ENCODE data around the gene CD79A. TPM values are rescaled to one million over a fixed set of nuclear protein-coding genes. Genes with fewer than 3 reads are reported as not detected.
A peak's percentile ranks its signal among the peaks of the same experiment; 100 is the strongest.

The CD79A gene
- 1.0 and 1.4 TPM in 2 replicates for total RNA-seq (2014; rRNA removed; shearing (Covaris generic))

DNA sequence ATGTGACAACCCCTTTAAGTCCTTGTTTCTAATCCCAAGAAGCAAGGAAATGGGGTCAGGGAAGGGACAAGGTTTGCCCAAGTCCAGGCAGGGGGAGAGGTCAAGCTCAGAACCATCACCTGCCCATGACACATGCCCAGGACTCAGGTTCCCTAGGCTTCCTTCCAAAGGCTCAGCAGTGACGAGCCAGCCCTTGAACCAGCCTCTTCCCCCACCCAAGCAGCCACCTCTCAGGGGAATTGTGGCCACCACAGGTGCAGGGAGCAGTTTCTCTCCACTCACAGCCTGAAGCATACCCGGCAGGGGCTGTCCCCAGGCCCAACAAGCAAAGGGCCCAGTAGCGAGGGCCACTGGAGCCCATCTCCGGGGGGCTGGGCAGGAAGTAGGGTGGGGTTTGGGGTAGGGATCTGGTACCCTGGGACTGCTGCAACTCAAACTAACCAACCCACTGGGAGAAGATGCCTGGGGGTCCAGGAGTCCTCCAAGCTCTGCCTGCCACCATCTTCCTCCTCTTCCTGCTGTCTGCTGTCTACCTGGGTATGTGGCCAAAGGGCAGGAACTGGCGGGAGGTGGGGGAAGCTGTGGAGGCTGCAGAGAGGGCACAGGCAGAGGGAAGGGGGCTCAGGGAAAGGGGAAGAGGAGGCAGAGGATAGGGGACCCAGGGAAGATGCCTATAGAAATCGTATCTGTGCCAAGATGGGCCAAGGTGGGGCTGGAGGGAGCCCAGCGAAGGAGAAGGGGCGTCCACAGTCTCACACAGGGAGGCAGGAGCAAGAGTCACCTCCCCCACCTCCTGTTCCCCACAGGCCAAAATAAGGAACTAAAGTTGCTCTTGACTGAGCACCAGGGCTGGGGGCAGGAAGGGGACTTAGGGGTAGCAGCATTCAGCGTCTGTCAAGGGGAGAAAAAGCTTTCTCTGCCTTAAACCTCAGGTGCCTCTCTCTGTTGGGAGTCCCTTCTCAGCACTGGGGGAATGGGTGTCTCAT, at the start of gene CD79A:
Gene CD79A, plus strand, starts transcription at position 433 of the 986 bp plus-strand sequence. Its CDS starts 26 bp downstream, at position 459.
- in situ Hi-C loops (cut with HindIII; ENCODE audit: low sequenced_read_pairs) = no loop called here

DNA sequence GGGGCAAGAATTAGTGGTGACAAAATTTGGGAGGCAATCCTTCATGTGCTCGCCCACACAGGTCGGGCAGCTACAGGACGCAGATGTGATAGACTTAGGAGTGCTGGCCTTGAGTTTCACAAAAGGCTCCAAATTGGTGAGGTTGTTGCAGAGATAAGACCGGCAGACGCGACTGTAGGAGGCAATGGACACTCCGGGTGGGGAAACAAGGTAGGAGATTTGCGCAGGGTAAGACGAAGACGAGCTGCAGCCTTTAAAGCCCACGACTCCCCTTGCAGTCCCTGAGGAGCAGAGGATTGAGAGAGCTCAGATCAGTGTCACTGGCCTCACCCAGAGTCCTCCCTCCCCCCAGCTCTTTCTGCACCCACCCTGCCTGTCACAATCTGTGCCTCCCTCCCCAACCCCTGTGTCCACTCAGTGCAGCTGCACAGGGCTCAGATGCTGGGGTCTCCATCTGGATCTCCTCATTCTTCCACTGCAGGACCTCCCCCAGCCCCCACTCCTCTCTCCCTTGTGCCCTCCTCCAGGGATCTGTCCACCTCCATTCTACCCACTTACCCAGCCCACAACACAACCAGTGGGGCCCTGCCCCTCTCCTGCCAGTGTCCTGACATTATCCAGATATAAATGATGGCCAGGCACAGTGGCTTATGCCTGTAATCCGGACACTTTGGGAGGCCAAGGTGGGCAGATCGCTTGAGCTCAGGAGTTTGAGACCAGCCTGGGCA, 38.9 kb upstream of the CD79A start:
- in situ Hi-C loops (cut with HindIII; ENCODE audit: low sequenced_read_pairs) = no loop called here
- DNase-seq (ENCODE audit: low spot score) = no peak

More for the DNA sequence above, at the start of gene CD79A:
- no peak for DNase-seq (ENCODE audit: low spot score)

DNA sequence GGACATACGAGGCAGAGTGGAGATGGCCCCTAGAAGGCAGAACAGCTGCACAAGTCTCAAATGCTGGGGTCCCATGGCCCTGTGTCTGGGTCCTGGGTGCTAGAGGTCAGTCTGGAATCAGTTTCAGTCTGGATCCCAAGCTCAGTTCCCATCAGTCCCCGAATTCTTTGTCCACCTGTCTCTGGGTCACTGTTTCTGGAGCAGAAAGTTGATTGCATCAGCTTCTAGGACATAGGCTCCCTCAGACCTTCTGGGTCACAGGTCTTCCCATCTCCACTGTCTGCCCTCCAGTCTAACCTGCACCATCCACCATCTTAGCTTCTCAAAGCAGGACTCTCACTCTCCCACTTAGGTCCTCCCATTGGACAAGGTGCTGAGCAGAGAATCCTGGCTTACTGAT, 37.9 kb upstream of the CD79A start:
- in situ Hi-C loops (cut with HindIII; ENCODE audit: low sequenced_read_pairs) = no loop called here
- DNase-seq (ENCODE audit: low spot score) = no peak

DNA sequence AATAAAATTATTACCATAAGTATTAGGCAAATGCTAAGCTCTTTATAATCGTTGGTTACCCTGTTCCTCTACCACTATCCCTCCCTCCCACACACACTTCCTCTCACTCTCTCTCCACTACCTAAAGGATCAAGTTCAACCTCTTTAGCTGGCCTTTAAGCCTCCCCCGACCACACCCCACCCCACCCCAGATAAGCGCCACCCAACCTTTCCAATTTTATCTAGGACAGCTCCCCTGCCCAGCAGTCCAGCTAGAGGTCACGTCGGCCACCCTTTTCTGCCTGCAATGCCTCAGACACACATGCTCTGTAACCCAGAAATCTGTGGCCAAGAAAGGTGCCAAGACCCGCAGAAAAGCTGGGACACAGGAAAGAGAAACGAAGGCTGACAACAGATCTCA, 33.7 kb upstream of the CD79A start:
- in situ Hi-C loops (cut with HindIII; ENCODE audit: low sequenced_read_pairs) = no loop called here
- DNase-seq (ENCODE audit: low spot score) = no peak

DNA sequence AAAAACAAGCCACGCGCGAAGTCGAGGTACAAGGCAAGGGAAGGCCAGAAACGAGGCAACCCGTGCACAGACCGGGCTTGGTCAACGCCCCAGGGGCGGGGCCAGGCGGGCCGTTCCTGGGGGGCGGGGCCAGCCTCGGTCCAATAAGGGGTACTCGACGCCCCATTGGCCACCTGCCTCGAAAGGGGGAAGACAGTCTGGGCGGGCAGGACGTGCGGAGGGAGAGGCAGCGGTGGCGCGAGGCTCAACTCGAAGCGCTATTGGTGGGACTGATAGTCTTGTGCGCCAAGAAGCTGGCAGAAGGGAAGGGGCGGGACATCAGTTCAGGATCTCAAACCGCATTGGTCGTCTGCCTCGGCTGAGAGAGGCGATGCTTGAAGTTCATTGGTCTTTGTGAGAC, 32.5 kb upstream of the CD79A start, which contains the start of gene LYPD4:
Gene LYPD4, minus strand, starts transcription at position 83 of the 400 bp plus-strand sequence. CDS start 5,398 bp downstream, outside the sequence.
- no peak for DNase-seq (ENCODE audit: low spot score)
- in situ Hi-C loops (cut with HindIII; ENCODE audit: low sequenced_read_pairs) = no loop called here

DNA sequence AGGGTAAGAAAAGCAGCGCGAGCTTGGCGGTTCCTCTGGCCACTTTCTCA, 32.3 kb upstream of the CD79A start, which contains the start of gene DMRTC2:
Gene DMRTC2, plus strand, starts transcription at position 42 of the 50 bp plus-strand sequence. CDS start 2,387 bp downstream, outside the sequence.
- DNase-seq (ENCODE audit: low spot score) = no peak
- in situ Hi-C loops (cut with HindIII; ENCODE audit: low sequenced_read_pairs) = no loop called here

DNA sequence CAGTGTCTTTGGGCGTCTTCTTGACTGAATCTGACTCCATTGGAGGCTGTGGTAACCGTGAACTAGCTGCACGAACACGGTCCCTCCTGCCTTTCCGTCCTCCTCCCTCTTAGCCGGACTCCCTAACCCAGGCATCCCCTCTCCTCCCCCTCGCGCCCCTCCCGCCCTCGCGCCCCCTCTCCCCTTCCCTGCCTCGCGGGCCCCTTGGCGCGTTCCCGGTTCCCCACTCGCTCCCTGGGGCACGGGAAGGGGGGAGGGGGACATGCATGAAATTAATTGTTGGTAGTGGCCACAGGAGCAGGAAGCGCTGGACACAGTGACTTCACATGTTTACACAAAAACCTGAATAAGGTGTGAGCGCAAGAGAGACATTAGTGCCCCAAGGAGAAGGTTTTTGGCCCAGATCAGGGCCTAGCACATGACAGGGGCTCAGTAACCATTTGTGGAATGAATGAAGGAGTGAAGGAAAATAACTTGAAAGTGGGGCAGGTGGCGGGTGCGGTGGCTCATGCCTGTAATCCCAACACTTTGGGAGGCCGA, 32.0 kb upstream of the CD79A start:
- in situ Hi-C loops (cut with HindIII; ENCODE audit: low sequenced_read_pairs) = no loop called here
- DNase-seq (ENCODE audit: low spot score) = no peak

DNA sequence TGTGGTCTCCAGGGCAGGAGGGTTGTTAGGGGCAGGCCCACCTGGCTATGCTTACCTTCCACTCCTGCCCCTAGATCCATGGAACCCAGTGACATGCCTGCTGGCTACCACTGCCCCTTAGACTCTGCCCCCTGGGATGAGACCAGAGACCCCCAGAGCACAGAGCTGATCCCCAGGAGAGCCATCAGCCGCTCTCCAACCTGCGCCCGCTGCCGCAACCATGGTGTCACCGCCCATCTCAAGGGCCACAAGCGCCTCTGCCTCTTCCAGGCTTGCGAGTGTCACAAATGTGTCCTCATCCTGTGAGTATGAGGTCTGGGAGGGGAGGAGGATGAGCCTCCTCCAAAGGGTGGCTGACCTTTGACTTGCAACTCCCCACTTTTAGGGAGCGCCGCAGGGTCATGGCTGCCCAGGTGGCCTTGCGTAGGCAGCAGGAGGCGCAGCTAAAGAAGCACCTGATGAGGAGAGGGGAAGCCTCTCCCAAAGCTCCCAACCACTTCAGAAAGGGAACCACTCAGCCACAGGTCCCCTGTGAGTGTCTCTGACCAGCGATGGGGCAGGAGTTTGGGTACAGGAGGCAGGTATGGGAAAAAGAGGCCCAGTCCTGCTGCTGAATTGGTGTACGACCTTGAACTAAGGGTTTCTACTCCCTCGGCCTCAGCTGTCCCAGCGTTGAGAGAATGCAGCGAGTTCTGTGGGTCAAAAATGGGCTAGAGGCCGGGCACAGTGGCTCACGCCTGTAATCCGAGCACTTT, 29.6 kb upstream of the CD79A start:
- DNase-seq (ENCODE audit: low spot score) = no peak
- in situ Hi-C loops (cut with HindIII; ENCODE audit: low sequenced_read_pairs) = no loop called here

DNA sequence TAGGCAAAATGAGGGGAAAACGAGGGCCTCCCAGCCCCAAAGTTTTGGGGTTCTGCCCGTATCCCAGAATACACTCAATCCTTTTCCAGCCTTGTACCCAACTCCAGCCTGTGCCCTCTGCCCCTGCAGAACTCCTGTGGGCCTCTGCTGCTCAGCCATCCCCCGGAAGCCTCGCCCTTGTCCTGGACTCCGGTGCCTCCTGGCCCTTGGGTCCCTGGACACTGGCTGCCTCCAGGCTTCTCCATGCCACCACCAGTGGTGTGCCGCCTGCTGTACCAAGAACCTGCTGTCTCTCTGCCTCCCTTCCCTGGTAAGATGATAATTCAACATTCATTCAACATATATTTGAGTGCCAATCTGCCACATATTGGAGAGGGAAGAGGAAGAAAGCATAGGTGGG, 28.4 kb upstream of the CD79A start:
- in situ Hi-C loops (cut with HindIII; ENCODE audit: low sequenced_read_pairs) = no loop called here
- DNase-seq (ENCODE audit: low spot score) = no peak

DNA sequence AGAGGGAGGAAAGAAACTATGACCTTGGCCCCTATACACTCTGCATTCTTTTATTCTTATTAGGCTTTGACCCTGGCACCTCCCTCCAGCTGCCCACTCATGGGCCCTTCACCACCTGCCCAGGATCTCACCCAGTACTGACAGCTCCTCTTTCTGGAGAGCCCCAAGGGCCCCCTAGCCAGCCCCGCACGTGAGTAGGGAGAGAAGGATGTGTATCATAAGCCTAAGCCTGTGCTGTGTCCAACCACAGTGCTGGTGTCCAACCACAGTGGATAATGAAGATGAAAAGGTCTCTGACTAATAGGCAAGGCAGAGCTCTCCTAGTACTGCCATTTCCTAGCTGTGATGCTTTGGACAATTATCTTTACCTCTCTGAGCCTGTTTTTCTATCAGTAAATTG, 28.0 kb upstream of the CD79A start:
- in situ Hi-C loops (cut with HindIII; ENCODE audit: low sequenced_read_pairs) = no loop called here
- DNase-seq (ENCODE audit: low spot score) = no peak

DNA sequence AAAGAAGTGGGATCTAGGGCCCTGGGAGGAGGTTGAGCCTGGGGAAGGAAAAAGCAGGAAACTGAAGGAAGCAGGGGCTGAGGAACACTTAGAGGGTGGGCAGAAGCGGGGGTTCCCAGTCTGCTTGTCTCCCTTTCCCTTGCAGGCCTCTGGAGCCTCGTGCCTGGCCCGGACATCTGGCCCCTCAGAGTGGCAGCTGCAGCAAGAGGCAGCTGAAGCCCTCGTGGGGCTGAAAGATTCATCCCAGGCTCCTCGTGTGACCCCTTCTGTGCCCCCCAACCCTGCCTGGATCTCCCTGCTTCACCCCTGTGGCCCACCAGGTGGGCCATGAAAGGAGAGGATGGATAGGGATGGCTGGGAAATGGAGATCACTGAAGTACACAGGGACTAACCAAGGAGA, 26.7 kb upstream of the CD79A start:
- in situ Hi-C loops (cut with HindIII; ENCODE audit: low sequenced_read_pairs) = no loop called here
- no peak for DNase-seq (ENCODE audit: low spot score)

DNA sequence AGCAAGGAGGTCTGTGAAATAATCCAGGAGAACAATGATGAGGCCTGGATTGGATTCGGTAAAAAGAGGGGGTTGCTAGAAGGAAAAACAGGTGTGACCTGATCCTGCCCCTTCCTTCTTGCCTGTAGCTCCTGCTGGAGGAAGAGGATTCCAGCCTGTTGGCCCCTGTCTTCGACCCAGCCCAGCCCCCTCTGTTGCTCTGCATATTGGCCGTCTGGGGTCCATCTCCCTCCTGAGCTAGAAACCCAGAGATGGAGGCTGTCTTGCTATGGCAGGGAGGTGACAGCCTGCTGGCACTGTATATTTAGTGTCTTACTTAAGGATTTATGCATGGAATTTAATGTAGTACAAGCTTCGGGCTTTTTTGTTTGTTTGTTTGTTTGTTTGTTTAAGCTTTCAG, 25.6 kb upstream of the CD79A start:
- in situ Hi-C loops (cut with HindIII; ENCODE audit: low sequenced_read_pairs) = no loop called here
- DNase-seq (ENCODE audit: low spot score) = no peak

DNA sequence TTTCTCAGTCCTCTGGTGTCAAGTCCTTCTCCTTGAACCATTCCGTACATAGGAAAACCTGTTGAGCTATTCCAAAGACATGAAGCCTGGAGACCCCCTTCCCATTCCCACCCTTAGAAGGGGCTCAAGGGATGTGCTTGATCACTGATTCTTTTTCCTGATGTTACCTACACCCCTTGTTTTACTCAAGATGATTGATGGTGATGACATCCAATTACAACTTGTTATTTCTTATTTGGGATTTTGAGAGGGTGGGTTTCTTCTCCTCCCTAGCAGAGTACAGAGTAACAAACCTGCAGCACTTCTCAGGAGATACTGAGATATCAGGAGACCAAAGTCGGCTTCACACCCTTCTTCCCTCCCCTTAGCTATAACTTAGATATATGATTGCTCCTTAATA, 23.7 kb upstream of the CD79A start:
- in situ Hi-C loops (cut with HindIII; ENCODE audit: low sequenced_read_pairs) = no loop called here
- DNase-seq (ENCODE audit: low spot score) = no peak

DNA sequence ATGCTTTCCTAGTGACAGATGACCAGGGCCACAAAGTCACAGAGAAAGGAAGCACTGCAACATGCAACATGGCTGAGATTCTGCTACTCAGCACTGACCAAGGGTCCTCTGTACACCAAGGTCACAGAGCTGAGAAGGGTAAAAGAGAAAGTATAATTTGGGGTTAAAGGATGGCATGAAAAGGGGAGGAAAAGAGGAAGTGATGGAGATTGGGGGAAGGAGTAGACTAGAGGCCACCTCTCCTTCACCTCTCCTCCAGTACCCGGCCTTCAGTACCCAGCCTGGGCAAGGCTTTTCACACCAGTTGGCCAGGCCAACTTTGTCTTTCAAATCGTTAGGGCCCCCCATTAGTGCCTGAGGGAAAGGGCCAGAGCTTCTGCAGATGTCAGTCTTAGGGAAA, 23.3 kb upstream of the CD79A start:
- no peak for DNase-seq (ENCODE audit: low spot score)
- in situ Hi-C loops (cut with HindIII; ENCODE audit: low sequenced_read_pairs) = no loop called here

DNA sequence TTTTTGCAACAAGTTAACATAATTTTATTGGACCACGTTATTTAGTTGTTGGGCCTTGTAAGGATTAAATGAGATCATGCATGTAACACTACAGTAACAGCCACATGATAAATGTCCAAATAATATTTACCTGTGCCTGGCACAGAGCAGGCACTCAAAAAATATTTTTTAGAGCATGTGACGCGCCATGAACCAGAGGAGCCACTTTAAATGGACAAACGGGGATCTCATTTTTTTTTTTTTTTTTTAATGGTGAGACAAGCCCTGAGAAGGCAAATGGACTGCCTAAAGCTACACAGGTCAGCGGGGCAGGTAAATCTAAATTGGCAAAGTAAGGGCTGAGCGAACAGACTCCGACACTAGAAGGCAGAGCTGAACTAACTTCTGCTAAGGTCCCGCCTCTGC, 17.9 kb upstream of the CD79A start:
- DNase-seq (ENCODE audit: low spot score) = no peak
- in situ Hi-C loops (cut with HindIII; ENCODE audit: low sequenced_read_pairs) = no loop called here

DNA sequence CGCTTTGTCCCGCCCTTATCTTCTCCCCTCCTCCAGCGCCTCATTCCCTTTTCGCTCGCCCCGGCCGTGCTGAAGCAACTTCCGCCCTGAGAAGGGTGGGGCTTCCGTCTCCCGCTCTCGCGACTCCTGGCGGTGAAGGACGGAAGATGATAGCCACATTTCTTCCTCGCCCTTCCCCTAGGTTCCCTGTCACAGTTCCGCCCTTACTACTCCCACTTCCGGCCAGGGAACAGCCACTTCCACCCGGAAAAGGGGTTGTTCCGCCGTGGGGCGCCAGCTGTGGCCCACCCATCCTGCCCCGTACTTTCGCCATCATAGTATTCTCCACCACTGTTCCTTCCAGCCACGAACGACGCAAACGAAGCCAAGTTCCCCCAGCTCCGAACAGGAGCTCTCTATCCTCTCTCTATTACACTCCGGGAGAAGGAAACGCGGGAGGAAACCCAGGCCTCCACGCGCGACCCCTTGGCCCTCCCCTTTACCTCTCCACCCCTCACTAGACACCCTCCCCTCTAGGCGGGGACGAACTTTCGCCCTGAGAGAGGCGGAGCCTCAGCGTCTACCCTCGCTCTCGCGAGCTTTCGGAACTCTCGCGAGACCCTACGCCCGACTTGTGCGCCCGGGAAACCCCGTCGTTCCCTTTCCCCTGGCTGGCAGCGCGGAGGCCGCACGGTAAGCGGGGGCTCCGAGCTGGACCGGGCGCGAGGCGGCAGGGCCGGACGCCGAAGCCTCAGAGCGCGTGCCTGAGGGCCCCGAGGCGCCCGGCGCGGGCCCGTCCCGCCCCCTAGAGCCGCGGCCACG, 17.3 kb upstream of the CD79A start, which contains the start of gene RPS19:
Gene RPS19, plus strand, starts transcription at position 638 of the 801 bp plus-strand sequence. CDS start 520 bp downstream, outside the sequence.
- in situ Hi-C loops (cut with HindIII; ENCODE audit: low sequenced_read_pairs) = no loop called here
- DNase-seq (ENCODE audit: low spot score) = peak; percentile 100

DNA sequence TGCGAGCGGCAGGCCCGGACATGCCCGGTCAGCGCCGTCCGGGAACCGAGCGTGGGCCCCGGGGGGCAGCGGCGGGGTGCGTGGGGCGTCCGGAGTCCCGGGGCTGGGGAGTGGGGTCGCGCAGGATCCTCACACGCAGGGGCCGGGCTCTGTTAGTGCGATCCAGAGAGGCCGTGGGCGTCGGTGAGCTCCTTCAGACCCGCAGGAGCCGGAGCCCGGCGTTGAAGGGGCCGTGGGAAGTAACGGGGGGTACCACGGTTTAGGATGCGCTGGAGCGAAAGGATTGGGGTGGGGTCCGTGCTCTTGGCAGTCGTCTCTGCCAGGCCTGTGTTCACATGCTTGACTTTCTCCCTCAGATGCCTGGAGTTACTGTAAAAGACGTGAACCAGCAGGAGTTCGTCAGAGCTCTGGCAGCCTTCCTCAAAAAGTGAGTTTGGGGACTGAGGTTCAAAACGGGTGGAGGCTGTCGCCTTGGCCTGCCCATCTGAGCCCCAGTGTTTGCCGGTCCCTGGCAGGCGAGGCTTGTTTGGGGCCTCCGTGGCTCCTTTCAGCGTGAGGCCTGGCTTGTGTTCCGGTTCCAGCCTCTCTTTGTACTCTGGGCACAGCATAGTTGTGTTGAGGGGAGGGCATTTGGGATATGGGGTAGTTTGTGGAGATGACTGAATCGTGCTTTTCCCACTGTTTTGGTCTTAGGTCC, 16.5 kb upstream of the CD79A start:
- no peak for DNase-seq (ENCODE audit: low spot score)
- in situ Hi-C loops (cut with HindIII; ENCODE audit: low sequenced_read_pairs) = no loop called here

DNA sequence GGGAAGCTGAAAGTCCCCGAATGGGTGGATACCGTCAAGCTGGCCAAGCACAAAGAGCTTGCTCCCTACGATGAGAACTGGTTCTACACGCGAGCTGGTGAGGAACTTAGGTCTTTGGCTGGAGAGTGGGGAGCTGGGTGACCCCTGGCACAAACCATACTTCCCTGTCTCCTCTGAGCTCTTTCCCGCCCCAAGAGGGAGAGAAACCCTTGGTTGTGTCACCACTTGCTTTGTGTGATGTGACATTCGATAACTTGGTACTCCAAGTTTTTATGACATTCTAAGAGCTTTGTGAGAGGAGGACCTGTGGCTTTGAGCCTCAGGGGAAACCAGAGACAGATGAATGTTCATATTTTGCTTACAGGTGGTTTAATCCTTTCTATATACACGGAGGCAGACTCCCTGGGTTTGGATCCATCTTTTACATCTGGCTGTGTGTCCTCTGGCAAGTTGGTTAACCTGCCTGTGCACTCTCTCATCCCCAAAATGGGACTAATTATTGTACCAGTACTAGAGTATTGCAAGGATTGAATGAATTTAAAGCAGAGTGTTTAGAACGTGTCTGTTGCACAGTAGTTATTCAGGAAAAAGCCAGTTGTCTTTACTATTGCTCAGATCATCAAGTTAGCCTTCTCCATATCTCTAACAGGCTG, 15.8 kb upstream of the CD79A start:
- in situ Hi-C loops (cut with HindIII; ENCODE audit: low sequenced_read_pairs) = no loop called here
- no peak for DNase-seq (ENCODE audit: low spot score)
